ENCODE results near the gene FRAS1.

GRCh38 chr4:78585633-78586032, 528.5 kb downstream of the FRAS1 start:
- TF ChIP-seq POLR2AphosphoS5 (IDR thresholded peaks at IDR 0.05; ENCODE audit: low read depth, low read length) (no peak), REST (IDR thresholded peaks at IDR 0.05; ENCODE audit: insufficient read depth in 1 of 2, low read depth in 2 of 2, low read length in 2 of 2) (no peak)

Data from PFSK-1 (cell line).